Mesenchymal stem cell (in vitro differentiated cells and primary cell): Measurements from ENCODE around the gene TAT. TPM values are rescaled to one million over a fixed set of nuclear protein-coding genes. Genes with fewer than 3 reads are reported as not detected.
A peak's percentile ranks its signal among the peaks of the same experiment; 100 is the strongest.

Source experiments
- DNase-seq: peaks from one replicate; pipeline ENCODE4 v3.0.0-alpha.2; 2013
- H2AFZ ChIP-seq: one replicate; pipeline ENCODE4 v1.6.1; 2013; ENCODE audit warnings: low read depth, mild to moderate bottlenecking, control low read depth, inconsistent platforms, low read length, moderate library complexity
- H2AK5ac ChIP-seq: 2 replicates; pipeline ENCODE4 v1.6.1; 2013; ENCODE audit warnings: low read length, moderate library complexity, mild to moderate bottlenecking, inconsistent platforms; ENCODE audit not compliant: severe bottlenecking
- H2BK120ac ChIP-seq: one replicate; pipeline ENCODE4 v1.6.1; 2013; ENCODE audit warnings: low read depth, mild to moderate bottlenecking, inconsistent platforms, low read length, moderate library complexity
- H2BK12ac ChIP-seq, 2 experiments: one replicate each; pipeline ENCODE4 v1.6.1; 2013; ENCODE audit warnings: inconsistent platforms in 2 of 2, low read length in 2 of 2, mild to moderate bottlenecking in 2 of 2, moderate library complexity in 2 of 2, control low read depth in 1 of 2
- H2BK15ac ChIP-seq: one replicate; pipeline ENCODE4 v1.6.1; 2013; ENCODE audit warnings: mild to moderate bottlenecking, low read depth, inconsistent platforms; ENCODE audit not compliant: poor library complexity, severe bottlenecking
- H2BK5ac ChIP-seq: 2 replicates; pipeline ENCODE4 v1.6.1; 2013; ENCODE audit warnings: low read depth, mild to moderate bottlenecking, low read length, control low read depth, inconsistent platforms; ENCODE audit not compliant: poor library complexity, severe bottlenecking
- H3K14ac ChIP-seq, 2 experiments: one replicate each; pipeline ENCODE4 v1.6.1; 2013; ENCODE audit warnings: inconsistent platforms in 2 of 2, low read length in 2 of 2, control low read depth in 1 of 2, mild to moderate bottlenecking in 1 of 2, moderate library complexity in 1 of 2
- H3K18ac ChIP-seq, 2 experiments: one replicate each; pipeline ENCODE4 v1.6.1; 2013; ENCODE audit warnings: inconsistent platforms in 2 of 2, low read length in 2 of 2, control low read depth in 1 of 2, low read depth in 1 of 2, mild to moderate bottlenecking in 1 of 2
- H3K23ac ChIP-seq, 2 experiments: one replicate each; pipeline ENCODE4 v1.6.1; 2013; ENCODE audit warnings: inconsistent platforms in 2 of 2, low read length in 2 of 2, mild to moderate bottlenecking in 2 of 2, moderate library complexity in 2 of 2, control low read depth in 1 of 2
- H3K27ac ChIP-seq: 2 replicates; pipeline ENCODE4 v1.5.1; 2013; ENCODE audit warnings: mild to moderate bottlenecking, moderate library complexity, low read length, control low read depth, inconsistent platforms; ENCODE audit not compliant: poor library complexity, severe bottlenecking
- H3K27me3 ChIP-seq, 2 experiments: 2 replicates each; pipeline versions ENCODE4 v1.6.1 to v1.7.0; 2013; ENCODE audit warnings: low read length in 2 of 2, mild to moderate bottlenecking in 2 of 2, moderate library complexity in 2 of 2, control low read depth in 1 of 2, inconsistent platforms in 1 of 2; ENCODE audit not compliant: control insufficient read depth in 1 of 2, insufficient read depth in 1 of 2
- H3K36me3 ChIP-seq, 2 experiments: 2 replicates each; pipeline versions ENCODE4 v1.6.1 to v1.7.0; 2013; ENCODE audit warnings: low read length in 2 of 2, control low read depth in 1 of 2, inconsistent platforms in 1 of 2, low read depth in 1 of 2, mild to moderate bottlenecking in 1 of 2; ENCODE audit not compliant: insufficient read depth in 2 of 2, control insufficient read depth in 1 of 2
- H3K4ac ChIP-seq, 2 experiments: one replicate each; pipeline ENCODE4 v1.6.1; 2013; ENCODE audit warnings: inconsistent platforms in 2 of 2, low read length in 2 of 2, mild to moderate bottlenecking in 2 of 2, moderate library complexity in 2 of 2, control low read depth in 1 of 2, low read depth in 1 of 2
- H3K4me1 ChIP-seq: 2 replicates; pipeline ENCODE4 v1.6.1; 2013; ENCODE audit warnings: low read depth, low read length, control low read depth; ENCODE audit not compliant: control insufficient read depth, insufficient read depth
- H3K4me2 ChIP-seq: 2 replicates; pipeline ENCODE4 v1.6.1; 2013; ENCODE audit warnings: low read length, mild to moderate bottlenecking, inconsistent platforms; ENCODE audit not compliant: poor library complexity, severe bottlenecking
- H3K4me3 ChIP-seq, 2 experiments: 2 replicates each; pipeline versions ENCODE4 v1.5.1 to v1.7.0; 2013; ENCODE audit warnings: low read length in 2 of 2, mild to moderate bottlenecking in 2 of 2, control low read depth in 1 of 2, low read depth in 1 of 2; ENCODE audit not compliant: insufficient read depth in 1 of 2
- H3K79me1 ChIP-seq: replicated peaks from 2 replicates; pipeline ENCODE4 v1.6.1; 2013; ENCODE audit warnings: mild to moderate bottlenecking, control low read depth, low read length, inconsistent platforms; ENCODE audit not compliant: poor library complexity, severe bottlenecking
- H3K9ac ChIP-seq: 2 replicates; pipeline ENCODE4 v1.7.0; 2013; ENCODE audit warnings: mild to moderate bottlenecking, low read length, moderate library complexity
- H3K9me3 ChIP-seq: 2 replicates; pipeline ENCODE4 v1.7.0; 2013; ENCODE audit warnings: mild to moderate bottlenecking, low read length; ENCODE audit not compliant: control insufficient read depth
- H4K8ac ChIP-seq: one replicate; pipeline ENCODE4 v1.6.1; 2013; ENCODE audit warnings: inconsistent platforms, mild to moderate bottlenecking, low read length, moderate library complexity
- H4K91ac ChIP-seq: one replicate; pipeline ENCODE4 v1.6.1; 2013; ENCODE audit warnings: mild to moderate bottlenecking, low read length, inconsistent platforms
- whole genome bisulfite sequencing: methylation state at CpG from one replicate; pipeline ENCODE4 v1.1.7; 2013; ENCODE audit warnings: mixed read lengths; 5-methylcytosine and 5-hydroxymethylcytosine counted together
- polyA plus RNA-seq, 2 experiments: library from polyadenylated mRNA; stranded (reverse); fragments of 200-250 nt; gene quantifications; one replicate each; pipeline ENCODE4 v1.2.3, GENCODE V29; 2013

TAT gene
- polyA plus RNA-seq (2013, experiment 1 of 2), result not detected
- polyA plus RNA-seq (2013, experiment 2 of 2), result not detected

DNA sequence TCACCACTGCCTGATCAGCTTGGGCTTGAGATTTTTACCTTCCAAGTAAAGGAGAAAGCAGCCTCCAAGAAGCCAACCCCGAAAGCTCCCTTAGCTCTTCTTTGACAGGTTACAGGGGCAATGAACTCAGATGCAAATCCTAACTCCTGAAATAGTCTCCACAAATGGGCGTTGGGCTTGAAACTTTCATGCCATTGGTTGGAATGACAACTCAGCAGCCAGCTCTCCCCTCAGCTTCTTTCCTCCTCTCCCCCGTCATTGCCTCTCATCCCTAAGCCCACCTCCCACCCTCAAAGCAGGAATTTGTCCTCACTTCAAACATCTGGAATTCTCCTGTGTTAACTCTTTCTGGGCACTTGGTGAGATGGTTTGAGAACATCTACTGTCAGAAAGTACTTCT lies at the start of gene TAT:
Gene TAT (minus strand): TSS at position 122 of the 400 bp plus-strand sequence. CDS start 677 bp downstream, outside the sequence.
- Histone ChIP-seq H3K36me3 (no peaks in the 10 kb centered on the region), H3K4me3 (no peak within 1 kb of the TSS), H2AK5ac (no peak within 1 kb of the TSS), H2BK15ac (no peak within 1 kb of the TSS), H2BK5ac (no peak within 1 kb of the TSS), H3K4me1 (no peaks in the 10 kb centered on the region), H3K27ac (no peak within 1 kb of the TSS), H3K79me1 (no peaks in the 10 kb centered on the region), H3K9me3 (no peaks in the 10 kb centered on the region), H4K91ac (no peak within 1 kb of the TSS), H3K4me2 (no peak within 1 kb of the TSS), H3K27me3 (peaks cover 15 to 20% of the 10 kb centered on the region in 2 experiments), H2BK120ac (no peak within 1 kb of the TSS), H2BK12ac (no peak within 1 kb of the TSS), H3K23ac (no peak within 1 kb of the TSS), H3K14ac (no peak within 1 kb of the TSS), H3K18ac (no peak within 1 kb of the TSS), H2AFZ (no peak within 1 kb of the TSS), H4K8ac (no peak within 1 kb of the TSS), H3K9ac (no peak within 1 kb of the TSS), H3K4ac (no peak within 1 kb of the TSS)
- WGBS, result 39% methylated on average over 3 of the region's 3 CpGs
- no peak for DNase-seq

- Histone ChIP-seq H3K4me2 (peak within 1 kb of the TSS; percentile 80), H3K9me3 (no peaks in the 10 kb centered on the region), H3K4me3 (peak within 1 kb of the TSS; percentile 48 to 61), H2AFZ (no peak within 1 kb of the TSS), H3K36me3 (no peaks in the 10 kb centered on the region), H3K23ac (peak within 1 kb of the TSS in 1 of 2 experiments; percentile 23), H2BK5ac (no peak within 1 kb of the TSS), H2BK120ac (no peak within 1 kb of the TSS), H3K4ac (no peak within 1 kb of the TSS), H3K4me1 (peaks cover 17% of the 10 kb centered on the region), H3K27me3 (peaks cover 48 to 49% of the 10 kb centered on the region in 2 experiments), H4K8ac (no peak within 1 kb of the TSS), H2AK5ac (no peak within 1 kb of the TSS), H3K79me1 (no peaks in the 10 kb centered on the region), H2BK12ac (no peak within 1 kb of the TSS), H4K91ac (no peak within 1 kb of the TSS), H2BK15ac (peak within 1 kb of the TSS; percentile 21), H3K18ac (no peak within 1 kb of the TSS), H3K14ac (no peak within 1 kb of the TSS), H3K27ac (no peak within 1 kb of the TSS), H3K9ac (no peak within 1 kb of the TSS)
- DNase-seq, result no peak
- under 1% methylated on average over 75 of the region's 98 CpGs for WGBS
These were observed 49.3 kb upstream of the TAT start, which contains the start of gene MARVELD3 for GRCh38 chr16:71626018-71626857. TSS of gene MARVELD3 (plus strand) at chr16:71626184. CDS start at chr16:71626230, 46 bp downstream.

DNA sequence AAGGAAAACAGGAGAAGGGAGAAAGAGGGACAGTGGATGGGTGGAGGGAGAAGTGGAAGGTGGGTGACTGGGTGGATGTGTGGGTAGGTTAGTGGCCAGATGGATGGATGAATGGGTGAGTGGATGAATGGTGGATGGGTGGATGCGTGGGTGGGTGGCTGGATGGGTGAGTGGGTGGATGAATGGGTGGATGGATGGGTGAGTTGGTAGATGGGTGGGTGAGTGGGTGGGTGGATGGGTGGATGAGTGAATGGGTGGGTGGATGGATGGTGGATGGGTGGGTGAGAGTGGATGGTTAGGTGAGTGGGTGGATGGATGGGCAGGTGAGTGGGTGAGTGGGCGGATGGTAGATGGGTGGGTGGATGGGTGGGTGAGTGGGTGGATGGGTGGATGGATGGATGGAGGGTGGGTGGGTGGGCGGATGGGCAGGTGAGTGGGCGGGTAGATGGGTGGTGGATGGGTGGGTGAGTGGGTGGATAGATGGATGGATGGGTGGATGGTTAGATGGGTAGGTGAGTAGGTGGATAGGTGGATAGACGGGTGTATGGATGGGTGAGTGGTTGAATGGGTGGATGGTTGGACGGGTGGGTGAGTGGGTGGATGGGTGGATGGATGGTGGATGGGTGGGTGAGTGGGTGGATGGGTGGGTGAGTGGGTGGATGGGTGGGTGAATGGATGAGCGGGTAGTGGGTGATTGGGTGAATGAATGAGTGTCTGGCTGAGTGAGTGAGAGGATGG lies 48.4 kb upstream of the TAT start:
- Histone ChIP-seq H2BK12ac (no peak overlapping the region), H4K8ac (no peak overlapping the region), H3K4me3 (no peak overlapping the region), H3K18ac (no peak overlapping the region), H3K27me3 (peaks cover 52 to 58% of the 10 kb centered on the region in 2 experiments), H2BK5ac (no peak overlapping the region), H3K4me1 (peaks cover 17% of the 10 kb centered on the region), H2AFZ (no peak overlapping the region), H2AK5ac (no peak overlapping the region), H3K4me2 (no peak overlapping the region), H3K14ac (no peak overlapping the region), H4K91ac (no peak overlapping the region), H2BK15ac (no peak overlapping the region), H3K9ac (no peak overlapping the region), H3K79me1 (no peaks in the 10 kb centered on the region), H3K27ac (no peak overlapping the region), H3K23ac (no peak overlapping the region), H3K4ac (no peak overlapping the region), H2BK120ac (no peak overlapping the region), H3K9me3 (no peaks in the 10 kb centered on the region), H3K36me3 (no peaks in the 10 kb centered on the region)
- DNase-seq, result no peak
- 89% methylated on average over 6 of the region's 7 CpGs for WGBS

DNA sequence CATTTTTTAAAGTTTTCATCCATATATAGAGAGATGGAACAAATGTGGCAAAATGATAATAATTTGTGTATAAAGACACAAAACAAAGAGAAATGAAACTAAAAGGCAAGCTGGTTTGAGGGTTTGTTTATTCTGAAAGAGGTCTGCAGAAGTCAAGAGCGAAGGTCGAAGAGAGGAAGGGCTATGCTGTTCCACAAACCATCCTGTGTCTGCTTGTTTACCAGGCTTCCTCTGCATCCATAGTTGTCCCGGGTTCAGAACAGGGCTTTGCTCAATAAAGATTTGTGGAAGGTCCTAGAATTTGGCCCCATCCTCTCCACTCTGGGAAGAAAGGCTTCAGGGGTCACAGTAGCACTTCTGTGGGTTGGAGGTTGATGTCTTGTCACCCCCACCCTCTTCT lies 46.7 kb upstream of the TAT start:
- Histone ChIP-seq H4K8ac (no peak overlapping the region), H2AK5ac (no peak overlapping the region), H2BK120ac (no peak overlapping the region), H2BK12ac (no peak overlapping the region), H3K4me1 (peaks cover 9% of the 10 kb centered on the region), H3K4me2 (no peak overlapping the region), H3K79me1 (no peaks in the 10 kb centered on the region), H4K91ac (no peak overlapping the region), H3K23ac (no peak overlapping the region), H3K27me3 (peaks cover 52 to 62% of the 10 kb centered on the region in 2 experiments), H3K9me3 (no peaks in the 10 kb centered on the region), H3K14ac (no peak overlapping the region), H3K18ac (no peak overlapping the region), H2BK5ac (no peak overlapping the region), H2BK15ac (no peak overlapping the region), H2AFZ (no peak overlapping the region), H3K4ac (no peak overlapping the region), H3K9ac (no peak overlapping the region), H3K27ac (no peak overlapping the region), H3K4me3 (no peak overlapping the region), H3K36me3 (no peaks in the 10 kb centered on the region)
- 89% methylated on average over 2 of the region's 3 CpGs for WGBS
- DNase-seq, result no peak
